Ectodermal cell (in vitro differentiated cells): Measurements from ENCODE around the gene GNAT3.

Source experiments
- H3K27ac ChIP-seq: 2 replicates; pipeline ENCODE4 v1.7.0; 2013; ENCODE audit warnings: mild to moderate bottlenecking, low read depth, low read length; ENCODE audit not compliant: insufficient read depth, poor library complexity, severe bottlenecking
- H3K27me3 ChIP-seq: 2 replicates; pipeline ENCODE4 v1.7.0; 2013; ENCODE audit warnings: mild to moderate bottlenecking, low read length; ENCODE audit not compliant: insufficient read depth, control insufficient read depth, poor library complexity, severe bottlenecking
- H3K36me3 ChIP-seq: one replicate; pipeline ENCODE4 v1.7.0; 2013; ENCODE audit warnings: low read length; ENCODE audit not compliant: control insufficient read depth, insufficient read depth
- H3K4me1 ChIP-seq: one replicate; pipeline ENCODE4 v1.7.0; 2013; ENCODE audit warnings: low read length; ENCODE audit not compliant: control insufficient read depth, insufficient read depth
- H3K4me3 ChIP-seq: 2 replicates; pipeline ENCODE4 v1.7.0; 2013; ENCODE audit warnings: low read depth, low read length, control low read depth; ENCODE audit not compliant: insufficient read depth
- H3K9me3 ChIP-seq: 2 replicates; pipeline ENCODE4 v1.7.0; 2013; ENCODE audit warnings: mild to moderate bottlenecking, low read length, moderate library complexity; ENCODE audit not compliant: control insufficient read depth
- WGBS, 2 experiments: methylation state at CpG; one replicate each; pipeline ENCODE4 v1.1.7; 2013; ENCODE audit warnings: missing lambda C conversion rate in 2 of 2; 5-methylcytosine and 5-hydroxymethylcytosine counted together

Gene GNAT3

DNA sequence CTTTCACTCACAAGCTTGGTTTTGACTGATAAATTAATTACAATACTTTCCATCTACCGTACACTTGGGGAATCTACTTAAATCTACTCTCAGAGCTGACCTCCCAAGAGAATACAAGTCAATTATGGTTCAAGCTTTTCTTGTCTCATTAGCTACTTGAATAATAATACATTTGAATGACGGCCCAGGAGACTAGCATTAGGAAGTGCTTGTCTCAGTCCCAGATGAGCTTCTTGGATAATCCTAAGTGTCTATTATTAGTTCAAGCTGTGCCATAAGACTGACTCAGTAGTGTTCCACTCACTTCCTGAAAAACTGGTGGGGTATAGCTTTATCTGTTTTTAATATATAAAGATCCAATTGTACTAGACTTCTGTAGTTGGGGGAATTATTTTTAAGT, 100.2 kb downstream of the GNAT3 start:
- 89 to 92% methylated on average over 2 of the region's 2 CpGs for WGBS, 2 experiments
- H3K36me3 ChIP-seq, result no peaks in the 10 kb centered on the region
- H3K4me3 ChIP-seq, result no peak overlapping the region
- no peaks in the 10 kb centered on the region for H3K27me3 ChIP-seq
- H3K4me1 ChIP-seq, result no peaks in the 10 kb centered on the region
- H3K9me3 ChIP-seq, result no peaks in the 10 kb centered on the region
- H3K27ac ChIP-seq, result no peak overlapping the region

DNA sequence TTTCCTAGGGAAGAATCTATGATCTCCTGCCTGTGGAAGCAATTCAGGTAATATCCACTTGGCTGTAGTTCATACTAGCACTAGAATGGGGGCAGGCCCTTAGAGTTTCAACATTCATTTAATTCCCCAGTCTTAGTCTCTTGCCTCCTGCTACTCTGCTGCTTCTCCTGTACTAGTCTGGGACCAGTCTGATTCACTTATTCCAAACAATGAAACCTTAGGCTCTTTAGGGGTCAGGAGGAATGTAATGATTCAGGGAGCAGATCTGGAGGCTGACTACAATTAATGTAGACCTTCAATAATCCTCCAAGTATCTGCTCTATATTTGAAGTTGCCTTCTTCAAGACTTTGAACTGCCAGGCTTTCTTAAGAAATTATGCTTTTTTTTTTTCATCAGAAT, 101.8 kb downstream of the GNAT3 start:
- Histone ChIP-seq H3K9me3 (no peaks in the 10 kb centered on the region), H3K4me3 (no peak overlapping the region), H3K36me3 (no peaks in the 10 kb centered on the region), H3K4me1 (no peaks in the 10 kb centered on the region), H3K27ac (no peak overlapping the region), H3K27me3 (no peaks in the 10 kb centered on the region)
